ENCODE measurements around the gene SLC25A26.

The SLC25A26 gene

DNA sequence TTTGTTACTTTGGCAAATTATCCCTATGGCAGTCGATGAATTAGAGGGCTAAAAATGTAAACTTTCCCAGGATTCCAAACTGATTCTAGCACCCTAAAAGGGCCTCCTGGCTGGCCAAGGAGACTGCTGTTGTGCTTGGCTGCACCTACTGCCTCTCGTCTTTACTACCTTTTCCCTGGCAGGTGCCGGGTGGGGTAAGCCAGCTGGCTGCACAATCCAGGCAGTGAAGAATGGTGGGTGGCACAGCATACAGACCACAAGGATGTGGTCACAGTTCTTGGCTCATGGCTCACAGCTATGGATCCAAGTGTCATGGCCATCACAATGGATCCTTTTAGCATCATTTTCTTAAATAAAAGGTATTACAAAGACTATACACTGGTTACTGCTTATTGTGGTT is 20.7 kb upstream of the SLC25A26 start:
- Histone ChIP-seq H4K8ac (ENCODE audit: low read depth, low read length) (no peak overlapping the region), H3K36me3 (ENCODE audit: control insufficient read depth, insufficient read depth, low read length) (no peaks in the 10 kb centered on the region), H3K4me1 (ENCODE audit: control insufficient read depth, low read depth, low read length) (no peaks in the 10 kb centered on the region), H3K27ac (ENCODE audit: low read depth, low read length) (no peak overlapping the region), H2BK120ac (ENCODE audit: low read depth, low read length) (no peak overlapping the region), H3K56ac (ENCODE audit: low read length) (no peak overlapping the region), H3K4ac (ENCODE audit: low read depth, low read length) (no peak overlapping the region), H2BK15ac (replicated peaks; ENCODE audit: low read depth) (no peak overlapping the region), H3K79me1 (ENCODE audit: low read length) (no peaks in the 10 kb centered on the region), H4K5ac (ENCODE audit: low read length) (no peak overlapping the region), H3K9ac (ENCODE audit: low read length) (no peak overlapping the region), H3K23ac (ENCODE audit: low read length) (no peak overlapping the region), H3K18ac (ENCODE audit: low read length) (no peak overlapping the region), H3K79me2 (ENCODE audit: control insufficient read depth, insufficient read depth, low read length) (no peaks in the 10 kb centered on the region), H3K27me3 (ENCODE audit: insufficient read depth, low read length, poor library complexity) (no peaks in the 10 kb centered on the region), H3K4me2 (ENCODE audit: low read length) (no peak overlapping the region), H3K4me3 (ENCODE audit: low read length) (no peak overlapping the region), H2BK5ac (ENCODE audit: low read length) (no peak overlapping the region), H2AK5ac (ENCODE audit: low read length) (no peak overlapping the region)
- WGBS (ENCODE audit: extremely low coverage, insufficient coverage, low lambda C conversion rate) = no CpG with 5 or more reads among the region's 3 CpGs
- no peak for DNase-seq

DNA sequence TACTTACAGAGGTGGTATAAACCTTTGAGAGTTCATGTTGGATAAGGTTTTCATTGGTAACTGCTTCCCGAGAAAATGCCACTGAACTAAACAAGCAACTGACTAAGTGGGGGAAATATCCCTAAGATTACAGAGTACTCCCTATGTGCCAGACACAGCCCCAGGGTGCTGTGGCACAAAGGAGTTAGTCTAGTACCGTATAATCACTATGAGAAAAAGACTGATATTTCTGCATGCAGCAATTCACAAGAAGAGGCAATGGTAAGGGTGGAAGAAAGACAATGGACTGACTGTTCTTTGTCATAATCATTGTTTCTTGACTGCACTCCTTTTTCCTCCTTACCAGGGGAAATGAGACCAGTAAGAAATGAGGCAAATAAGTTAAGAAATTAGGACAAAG is 20.0 kb upstream of the SLC25A26 start:
- H3K36me3 ChIP-seq (ENCODE audit: control insufficient read depth, insufficient read depth, low read length) = no peaks in the 10 kb centered on the region
- H3K79me1 ChIP-seq (ENCODE audit: low read length) = no peaks in the 10 kb centered on the region
- no peak overlapping the region for H3K9ac ChIP-seq (ENCODE audit: low read length)
- H3K18ac ChIP-seq (ENCODE audit: low read length) = no peak overlapping the region
- no peak overlapping the region for H3K4ac ChIP-seq (ENCODE audit: low read depth, low read length)
- no peak overlapping the region for H2AK5ac ChIP-seq (ENCODE audit: low read length)
- no peak overlapping the region for H2BK15ac ChIP-seq (replicated peaks; ENCODE audit: low read depth)
- no peak overlapping the region for H2BK120ac ChIP-seq (ENCODE audit: low read depth, low read length)
- H3K4me2 ChIP-seq (ENCODE audit: low read length) = no peak overlapping the region
- H2BK5ac ChIP-seq (ENCODE audit: low read length) = no peak overlapping the region
- H3K4me3 ChIP-seq (ENCODE audit: low read length) = no peak overlapping the region
- H3K23ac ChIP-seq (ENCODE audit: low read length) = no peak overlapping the region
- no peaks in the 10 kb centered on the region for H3K4me1 ChIP-seq (ENCODE audit: control insufficient read depth, low read depth, low read length)
- H3K27ac ChIP-seq (ENCODE audit: low read depth, low read length) = no peak overlapping the region
- no peaks in the 10 kb centered on the region for H3K27me3 ChIP-seq (ENCODE audit: insufficient read depth, low read length, poor library complexity)
- H3K56ac ChIP-seq (ENCODE audit: low read length) = no peak overlapping the region
- no peak overlapping the region for H4K8ac ChIP-seq (ENCODE audit: low read depth, low read length)
- WGBS (ENCODE audit: extremely low coverage, insufficient coverage, low lambda C conversion rate) = no CpG with 5 or more reads among the region's 2 CpGs
- H3K79me2 ChIP-seq (ENCODE audit: control insufficient read depth, insufficient read depth, low read length) = no peaks in the 10 kb centered on the region
- DNase-seq = no peak
- H4K5ac ChIP-seq (ENCODE audit: low read length) = no peak overlapping the region

DNA sequence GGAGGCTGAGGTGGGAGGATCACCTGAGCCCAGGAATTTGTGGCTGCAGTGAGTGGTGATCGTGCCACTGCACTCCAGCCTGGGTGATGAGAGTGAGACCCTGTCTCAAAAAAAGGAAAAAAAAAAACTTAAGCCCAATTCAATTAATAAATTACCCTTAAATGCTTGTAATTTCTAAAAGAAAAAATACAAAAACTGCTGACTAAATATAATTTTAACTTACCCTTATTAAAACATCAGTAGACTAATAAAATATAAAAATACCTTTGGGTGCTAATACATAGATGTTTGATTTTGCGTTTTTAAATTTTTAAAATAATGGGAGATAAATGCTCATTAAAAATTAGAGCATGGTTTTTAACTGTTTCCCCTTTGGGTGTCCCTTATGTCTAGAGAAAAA is 17.5 kb upstream of the SLC25A26 start:
- Histone ChIP-seq H3K23ac (ENCODE audit: low read length) (no peak overlapping the region), H3K79me2 (ENCODE audit: control insufficient read depth, insufficient read depth, low read length) (no peaks in the 10 kb centered on the region), H3K9ac (ENCODE audit: low read length) (no peak overlapping the region), H3K56ac (ENCODE audit: low read length) (no peak overlapping the region), H3K36me3 (ENCODE audit: control insufficient read depth, insufficient read depth, low read length) (no peaks in the 10 kb centered on the region), H3K27ac (ENCODE audit: low read depth, low read length) (no peak overlapping the region), H2BK5ac (ENCODE audit: low read length) (no peak overlapping the region), H2AK5ac (ENCODE audit: low read length) (no peak overlapping the region), H2BK15ac (replicated peaks; ENCODE audit: low read depth) (no peak overlapping the region), H3K4me1 (ENCODE audit: control insufficient read depth, low read depth, low read length) (no peaks in the 10 kb centered on the region), H3K4me3 (ENCODE audit: low read length) (no peak overlapping the region), H3K79me1 (ENCODE audit: low read length) (no peaks in the 10 kb centered on the region), H2BK120ac (ENCODE audit: low read depth, low read length) (no peak overlapping the region), H3K27me3 (ENCODE audit: insufficient read depth, low read length, poor library complexity) (no peaks in the 10 kb centered on the region), H4K5ac (ENCODE audit: low read length) (no peak overlapping the region), H3K18ac (ENCODE audit: low read length) (no peak overlapping the region), H4K8ac (ENCODE audit: low read depth, low read length) (no peak overlapping the region), H3K4me2 (ENCODE audit: low read length) (no peak overlapping the region), H3K4ac (ENCODE audit: low read depth, low read length) (no peak overlapping the region)
- DNase-seq = no peak
- 100% methylated on average over 1 of the region's 2 CpGs for WGBS (ENCODE audit: extremely low coverage, insufficient coverage, low lambda C conversion rate)

DNA sequence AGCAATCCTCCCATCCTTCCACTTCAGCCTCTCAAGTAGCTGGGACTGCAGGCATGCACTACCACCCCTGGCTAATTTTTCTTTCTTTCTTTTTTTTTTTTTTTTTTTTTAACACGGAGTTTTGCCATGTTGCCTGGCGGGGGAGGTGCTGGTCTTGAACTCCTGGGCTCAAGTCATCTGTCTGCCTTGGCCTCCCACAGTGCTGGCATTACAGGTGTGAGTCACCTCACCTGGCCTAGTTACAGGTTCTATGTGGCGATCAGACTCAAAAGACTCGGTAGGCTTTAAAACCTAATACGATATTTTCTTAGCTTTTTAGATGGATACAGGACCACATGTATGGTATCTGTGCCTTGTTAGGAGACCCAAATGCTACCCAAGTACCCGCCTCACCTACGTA is 14.0 kb upstream of the SLC25A26 start:
- Histone ChIP-seq H3K56ac (ENCODE audit: low read length) (no peak overlapping the region), H3K4ac (ENCODE audit: low read depth, low read length) (no peak overlapping the region), H3K27ac (ENCODE audit: low read depth, low read length) (no peak overlapping the region), H2AK5ac (ENCODE audit: low read length) (no peak overlapping the region), H2BK120ac (ENCODE audit: low read depth, low read length) (no peak overlapping the region), H3K9ac (ENCODE audit: low read length) (no peak overlapping the region), H2BK5ac (ENCODE audit: low read length) (no peak overlapping the region), H4K8ac (ENCODE audit: low read depth, low read length) (no peak overlapping the region), H2BK15ac (replicated peaks; ENCODE audit: low read depth) (no peak overlapping the region), H3K18ac (ENCODE audit: low read length) (no peak overlapping the region), H3K27me3 (ENCODE audit: insufficient read depth, low read length, poor library complexity) (no peaks in the 10 kb centered on the region), H3K4me2 (ENCODE audit: low read length) (no peak overlapping the region), H3K4me3 (ENCODE audit: low read length) (no peak overlapping the region), H3K79me2 (ENCODE audit: control insufficient read depth, insufficient read depth, low read length) (no peaks in the 10 kb centered on the region), H3K36me3 (ENCODE audit: control insufficient read depth, insufficient read depth, low read length) (no peaks in the 10 kb centered on the region), H3K79me1 (ENCODE audit: low read length) (no peaks in the 10 kb centered on the region), H3K23ac (ENCODE audit: low read length) (no peak overlapping the region), H4K5ac (ENCODE audit: low read length) (no peak overlapping the region), H3K4me1 (ENCODE audit: control insufficient read depth, low read depth, low read length) (no peaks in the 10 kb centered on the region)
- DNase-seq = no peak
- WGBS (ENCODE audit: extremely low coverage, insufficient coverage, low lambda C conversion rate) = no CpG with 5 or more reads among the region's 7 CpGs

DNA sequence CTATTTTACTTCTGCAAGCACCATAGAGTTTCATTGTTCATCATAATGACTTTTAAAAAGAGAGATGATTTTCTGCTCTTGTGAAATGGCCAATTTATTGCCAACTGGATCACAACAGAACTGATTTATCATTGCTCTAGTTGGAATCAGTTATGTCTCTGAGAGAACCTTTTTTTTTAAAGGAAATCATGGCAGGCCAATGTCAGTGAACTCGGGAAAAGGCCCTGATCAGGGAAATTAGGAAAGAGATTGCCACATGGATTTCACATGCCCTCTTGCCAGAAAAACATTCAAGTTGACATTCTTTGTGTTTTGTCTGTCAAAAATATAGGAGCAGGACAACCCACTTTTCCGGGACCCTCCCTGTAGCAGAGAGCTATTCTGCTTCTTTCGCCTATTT is 12.6 kb upstream of the SLC25A26 start:
- Histone ChIP-seq H3K23ac (ENCODE audit: low read length) (no peak overlapping the region), H3K9ac (ENCODE audit: low read length) (no peak overlapping the region)
- WGBS (ENCODE audit: extremely low coverage, insufficient coverage, low lambda C conversion rate) = no CpG with 5 or more reads among the region's 3 CpGs

DNA sequence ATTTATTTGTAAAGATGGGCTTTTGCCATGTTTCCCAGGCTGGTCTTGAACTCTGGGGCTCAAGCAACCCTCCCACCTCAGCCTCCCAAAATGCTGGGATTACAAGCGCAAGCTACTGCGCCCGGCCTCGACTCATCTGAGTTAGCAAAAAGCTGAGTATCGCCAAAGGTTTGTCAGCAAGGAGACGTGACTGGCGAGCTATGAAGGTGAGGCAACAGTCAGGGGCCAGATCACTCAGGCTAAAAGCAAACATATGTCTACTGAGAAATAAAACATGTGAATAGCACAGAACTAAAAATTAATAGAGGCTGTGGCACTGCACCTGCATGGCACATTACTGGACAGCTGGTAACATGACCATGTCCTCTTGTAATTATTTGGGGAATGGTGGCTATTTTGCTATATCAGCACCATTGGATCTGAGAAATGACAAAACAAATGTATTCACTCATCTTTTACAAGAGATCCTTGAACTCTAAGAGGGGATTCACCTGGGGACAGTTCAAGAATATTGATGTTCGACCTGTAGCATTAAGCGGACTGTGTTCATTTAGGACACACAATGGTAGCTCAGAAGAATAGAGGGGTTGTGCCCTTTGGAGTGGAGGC is 10.0 kb upstream of the SLC25A26 start:
- H3K27me3 ChIP-seq (ENCODE audit: insufficient read depth, low read length, poor library complexity) = no peaks in the 10 kb centered on the region
- H3K4me1 ChIP-seq (ENCODE audit: control insufficient read depth, low read depth, low read length) = no peaks in the 10 kb centered on the region
- H2BK5ac ChIP-seq (ENCODE audit: low read length) = no peak overlapping the region
- H4K5ac ChIP-seq (ENCODE audit: low read length) = no peak overlapping the region
- H3K79me1 ChIP-seq (ENCODE audit: low read length) = no peaks in the 10 kb centered on the region
- H3K79me2 ChIP-seq (ENCODE audit: control insufficient read depth, insufficient read depth, low read length) = no peaks in the 10 kb centered on the region
- H4K8ac ChIP-seq (ENCODE audit: low read depth, low read length) = no peak overlapping the region
- no peak overlapping the region for H3K18ac ChIP-seq (ENCODE audit: low read length)
- no peak overlapping the region for H3K4me3 ChIP-seq (ENCODE audit: low read length)
- H3K9ac ChIP-seq (ENCODE audit: low read length) = no peak overlapping the region
- H2BK15ac ChIP-seq (replicated peaks; ENCODE audit: low read depth) = no peak overlapping the region
- H2BK120ac ChIP-seq (ENCODE audit: low read depth, low read length) = no peak overlapping the region
- H3K4ac ChIP-seq (ENCODE audit: low read depth, low read length) = no peak overlapping the region
- no peak overlapping the region for H3K23ac ChIP-seq (ENCODE audit: low read length)
- H3K36me3 ChIP-seq (ENCODE audit: control insufficient read depth, insufficient read depth, low read length) = no peaks in the 10 kb centered on the region
- H3K56ac ChIP-seq (ENCODE audit: low read length) = no peak overlapping the region
- no peak overlapping the region for H3K27ac ChIP-seq (ENCODE audit: low read depth, low read length)
- H2AK5ac ChIP-seq (ENCODE audit: low read length) = no peak overlapping the region
- no peak for DNase-seq
- no CpG with 5 or more reads among the region's 9 CpGs for WGBS (ENCODE audit: extremely low coverage, insufficient coverage, low lambda C conversion rate)
- no peak overlapping the region for H3K4me2 ChIP-seq (ENCODE audit: low read length)

More for the DNA sequence above, 12.6 kb upstream of the SLC25A26 start:
- no peak for DNase-seq
- Histone ChIP-seq H3K18ac (ENCODE audit: low read length) (no peak overlapping the region), H3K79me1 (ENCODE audit: low read length) (no peaks in the 10 kb centered on the region), H3K4me2 (ENCODE audit: low read length) (no peak overlapping the region), H3K4me1 (ENCODE audit: control insufficient read depth, low read depth, low read length) (no peaks in the 10 kb centered on the region), H2BK15ac (replicated peaks; ENCODE audit: low read depth) (no peak overlapping the region), H2AK5ac (ENCODE audit: low read length) (no peak overlapping the region), H3K4ac (ENCODE audit: low read depth, low read length) (no peak overlapping the region), H3K27me3 (ENCODE audit: insufficient read depth, low read length, poor library complexity) (no peaks in the 10 kb centered on the region), H3K4me3 (ENCODE audit: low read length) (no peak overlapping the region), H3K27ac (ENCODE audit: low read depth, low read length) (no peak overlapping the region), H3K56ac (ENCODE audit: low read length) (no peak overlapping the region), H2BK120ac (ENCODE audit: low read depth, low read length) (no peak overlapping the region), H4K5ac (ENCODE audit: low read length) (no peak overlapping the region), H4K8ac (ENCODE audit: low read depth, low read length) (no peak overlapping the region), H3K79me2 (ENCODE audit: control insufficient read depth, insufficient read depth, low read length) (no peaks in the 10 kb centered on the region), H3K36me3 (ENCODE audit: control insufficient read depth, insufficient read depth, low read length) (no peaks in the 10 kb centered on the region), H2BK5ac (ENCODE audit: low read length) (no peak overlapping the region)
